ENCODE data around the gene EFNB3. TPM values are rescaled to one million over a fixed set of nuclear protein-coding genes. Genes with fewer than 3 reads are reported as not detected.

Gene EFNB3
- total RNA-seq, 4 donors from 2014 or later: 6.2 to 9.2 (median 9.0) TPM

DNA sequence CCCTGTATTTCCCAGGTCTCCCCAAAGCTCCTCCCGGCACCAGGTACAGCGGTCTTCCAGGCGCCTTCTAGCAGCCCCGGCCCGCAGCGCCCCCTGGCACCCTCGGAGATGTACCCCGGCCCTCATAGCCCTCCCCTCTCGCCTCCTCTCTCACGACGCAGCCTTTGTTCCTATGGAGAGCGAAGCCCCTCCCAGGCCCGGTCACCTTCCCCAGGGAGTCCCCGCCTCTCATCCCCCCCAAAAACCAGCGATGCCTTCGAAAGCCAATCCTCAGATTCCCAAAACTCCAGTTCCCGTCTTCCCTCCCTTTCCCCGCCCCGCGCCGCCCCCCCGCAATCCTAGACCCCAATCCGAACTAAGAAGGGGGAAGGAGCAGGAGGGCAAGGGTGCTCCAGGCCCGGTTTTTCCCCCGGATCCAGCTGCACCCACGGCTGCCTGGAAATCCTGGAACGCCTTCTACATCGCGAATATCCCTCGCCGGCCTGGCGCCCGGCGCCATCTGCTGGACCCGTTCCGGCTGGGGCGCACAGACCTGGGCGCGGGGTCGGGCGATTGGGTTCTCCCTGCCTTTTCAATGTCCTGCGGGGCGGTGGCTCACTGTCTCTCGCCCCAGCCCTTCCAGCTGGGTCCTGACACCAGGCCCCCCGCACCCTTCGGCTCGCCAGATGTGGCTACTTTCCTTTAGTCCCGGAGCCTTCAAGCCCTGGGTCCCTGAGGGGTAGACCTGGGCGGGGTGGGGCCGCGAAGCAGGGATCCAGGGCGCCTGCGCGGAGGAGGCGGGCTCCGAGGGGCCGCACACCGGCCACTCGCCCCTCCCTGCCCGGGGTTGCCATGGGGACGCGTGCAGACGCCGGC lies 12.1 kb downstream of the EFNB3 start, which contains the start of gene DNAH2:
DNAH2 (plus strand) TSS at position 844 of the 855 bp plus-strand sequence. CDS start 1,991 bp downstream, outside the sequence.
- WGBS: 1% methylated on average over 30 of the region's 64 CpGs

GRCh38 chr17:7717756-7718350 lies 12.9 kb downstream of the EFNB3 start:
- H3K4me1 ChIP-seq: peaks cover 24% of the 10 kb centered on the region
- H3K27ac ChIP-seq: no peak overlapping the region
- peak overlapping the region; percentile 54 for H3K4me3 ChIP-seq
- TF ChIP-seq POLR2A (IDR thresholded peaks at IDR 0.05) (no peak), POLR2AphosphoS5 (IDR thresholded peaks at IDR 0.05) (no peak), EP300 (IDR thresholded peaks at IDR 0.05) (no peak)
- TF ChIP-seq, protein P1, sequence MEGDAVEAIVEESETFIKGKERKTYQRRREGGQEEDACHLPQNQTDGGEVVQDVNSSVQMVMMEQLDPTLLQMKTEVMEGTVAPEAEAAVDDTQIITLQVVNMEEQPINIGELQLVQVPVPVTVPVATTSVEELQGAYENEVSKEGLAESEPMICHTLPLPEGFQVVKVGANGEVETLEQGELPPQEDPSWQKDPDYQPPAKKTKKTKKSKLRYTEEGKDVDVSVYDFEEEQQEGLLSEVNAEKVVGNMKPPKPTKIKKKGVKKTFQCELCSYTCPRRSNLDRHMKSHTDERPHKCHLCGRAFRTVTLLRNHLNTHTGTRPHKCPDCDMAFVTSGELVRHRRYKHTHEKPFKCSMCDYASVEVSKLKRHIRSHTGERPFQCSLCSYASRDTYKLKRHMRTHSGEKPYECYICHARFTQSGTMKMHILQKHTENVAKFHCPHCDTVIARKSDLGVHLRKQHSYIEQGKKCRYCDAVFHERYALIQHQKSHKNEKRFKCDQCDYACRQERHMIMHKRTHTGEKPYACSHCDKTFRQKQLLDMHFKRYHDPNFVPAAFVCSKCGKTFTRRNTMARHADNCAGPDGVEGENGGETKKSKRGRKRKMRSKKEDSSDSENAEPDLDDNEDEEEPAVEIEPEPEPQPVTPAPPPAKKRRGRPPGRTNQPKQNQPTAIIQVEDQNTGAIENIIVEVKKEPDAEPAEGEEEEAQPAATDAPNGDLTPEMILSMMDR (IDR thresholded peaks at IDR 0.05): no peak
- no peak for DNase-seq (ENCODE audit: low spot score in 2 of 2)
- peaks cover 39% of the 10 kb centered on the region for H3K27me3 ChIP-seq
- 9% methylated on average over 16 of the region's 16 CpGs for WGBS
- no peaks in the 10 kb centered on the region for H3K9me3 ChIP-seq
- no peaks in the 10 kb centered on the region for H3K36me3 ChIP-seq

More for the DNA sequence above, 12.1 kb downstream of the EFNB3 start, which contains the start of gene DNAH2:
- no peak within 1 kb of the TSS for H3K27ac ChIP-seq
- peak in 1 of 2 donors; percentile 80 for DNase-seq (ENCODE audit: low spot score in 2 of 2)
- H3K36me3 ChIP-seq: no peaks in the 10 kb centered on the region
- no peak for TF ChIP-seq POLR2A (IDR thresholded peaks at IDR 0.05)
- TF ChIP-seq POLR2AphosphoS5 (IDR thresholded peaks at IDR 0.05): peak in 1 of 3 donors; percentile 43
- TF ChIP-seq, protein P1 (IDR thresholded peaks at IDR 0.05): peak in 1 of 2 donors; percentile 43
- H3K4me3 ChIP-seq: peak within 1 kb of the TSS; percentile 54
- no peaks in the 10 kb centered on the region for H3K9me3 ChIP-seq
- peaks cover 43% of the 10 kb centered on the region for H3K27me3 ChIP-seq
- peaks cover 24% of the 10 kb centered on the region for H3K4me1 ChIP-seq

DNA sequence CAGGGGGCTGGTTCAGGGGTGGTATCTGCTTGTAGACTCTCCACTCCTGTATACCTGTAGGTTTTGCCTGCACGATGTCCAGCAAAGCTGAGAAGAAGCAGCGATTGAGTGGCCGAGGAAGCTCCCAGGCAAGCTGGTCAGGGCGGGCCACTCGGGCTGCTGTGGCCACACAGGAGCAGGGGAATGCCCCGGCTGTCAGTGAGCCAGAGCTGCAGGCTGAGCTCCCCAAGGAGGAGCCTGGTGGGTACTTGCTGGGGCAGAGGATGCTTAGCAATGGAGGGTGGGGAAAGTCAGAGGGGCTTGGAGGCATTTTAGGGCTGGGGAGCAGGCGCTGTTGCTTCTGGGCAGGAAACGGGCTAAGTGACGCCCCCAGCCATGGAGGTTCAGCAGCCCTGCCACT lies 14.7 kb downstream of the EFNB3 start:
- Histone ChIP-seq H3K27ac (no peak overlapping the region), H3K9me3 (no peaks in the 10 kb centered on the region), H3K36me3 (no peaks in the 10 kb centered on the region), H3K4me1 (peaks cover 24% of the 10 kb centered on the region), H3K27me3 (peaks cover 31% of the 10 kb centered on the region), H3K4me3 (no peak overlapping the region)
- TF ChIP-seq POLR2AphosphoS5 (IDR thresholded peaks at IDR 0.05): no peak
- TF ChIP-seq POLR2A (IDR thresholded peaks at IDR 0.05): no peak
- no peak for TF ChIP-seq EP300 (IDR thresholded peaks at IDR 0.05)
- TF ChIP-seq, protein P1 (IDR thresholded peaks at IDR 0.05): no peak
- WGBS: 70% methylated on average over 9 of the region's 9 CpGs
- no peak for DNase-seq (ENCODE audit: low spot score in 2 of 2)

DNA sequence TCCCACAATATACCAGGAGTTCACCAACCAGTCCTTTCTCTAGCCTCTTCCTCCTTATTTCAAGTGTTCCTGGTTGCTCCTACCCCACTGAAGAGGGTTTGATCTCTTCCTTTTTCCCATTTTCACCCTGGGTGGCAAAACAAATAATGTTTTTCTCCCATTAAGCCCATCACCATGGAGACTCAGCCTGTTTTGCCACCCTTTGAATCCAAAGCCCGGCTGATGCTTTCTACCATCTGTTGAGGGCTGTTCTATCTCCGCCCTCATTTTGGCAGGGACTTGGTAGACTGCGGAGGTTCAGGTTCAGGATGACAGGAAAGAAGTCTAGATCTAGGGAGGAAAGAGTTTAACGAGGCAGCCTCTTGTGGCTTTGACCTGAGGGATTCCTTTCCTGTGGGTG lies 15.1 kb downstream of the EFNB3 start:
- Histone ChIP-seq H3K36me3 (no peaks in the 10 kb centered on the region), H3K27me3 (peaks cover 30% of the 10 kb centered on the region), H3K4me1 (peaks cover 24% of the 10 kb centered on the region), H3K4me3 (no peak overlapping the region), H3K27ac (no peak overlapping the region), H3K9me3 (no peaks in the 10 kb centered on the region)
- WGBS: 52% methylated on average over 4 of the region's 4 CpGs
- DNase-seq (ENCODE audit: low spot score in 2 of 2): no peak
- TF ChIP-seq EP300 (IDR thresholded peaks at IDR 0.05) (no peak), POLR2A (IDR thresholded peaks at IDR 0.05) (no peak), POLR2AphosphoS5 (IDR thresholded peaks at IDR 0.05) (no peak)
- TF ChIP-seq, protein P1 (IDR thresholded peaks at IDR 0.05): no peak

DNA sequence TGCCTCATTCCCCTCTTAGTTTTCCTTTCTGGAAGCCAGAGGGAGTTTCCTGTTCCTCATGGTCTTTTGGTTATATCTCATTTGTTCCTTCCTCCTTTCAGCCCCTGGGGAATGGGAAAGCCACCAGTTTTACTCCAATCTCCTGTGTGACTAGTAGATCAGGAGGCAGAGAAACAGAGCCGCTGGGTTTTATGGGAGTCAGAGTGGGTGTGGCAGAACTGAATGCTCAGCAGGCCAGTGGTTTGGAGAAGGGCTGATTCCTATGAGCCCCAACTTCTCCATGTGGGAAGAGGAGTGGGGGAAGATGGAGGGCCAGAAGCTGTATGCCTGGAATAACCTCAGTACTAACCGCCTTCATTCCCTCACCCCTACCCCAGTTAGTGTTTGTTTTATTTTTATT lies 16.6 kb downstream of the EFNB3 start:
- DNase-seq (ENCODE audit: low spot score in 2 of 2): no peak
- H3K4me1 ChIP-seq: peaks cover 17% of the 10 kb centered on the region
- H3K27me3 ChIP-seq: peaks cover 16% of the 10 kb centered on the region
- no peak overlapping the region for H3K27ac ChIP-seq
- no peak overlapping the region for H3K4me3 ChIP-seq
- H3K36me3 ChIP-seq: no peaks in the 10 kb centered on the region
- 64% methylated on average over 2 of the region's 2 CpGs for WGBS
- TF ChIP-seq POLR2A (IDR thresholded peaks at IDR 0.05) (no peak), EP300 (IDR thresholded peaks at IDR 0.05) (no peak), POLR2AphosphoS5 (IDR thresholded peaks at IDR 0.05) (no peak)
- TF ChIP-seq, protein P1 (IDR thresholded peaks at IDR 0.05): no peak
- no peaks in the 10 kb centered on the region for H3K9me3 ChIP-seq

Data from suprapubic skin (tissue), 4 donors.